DOHH2 (cell line): ENCODE results near the gene GARIN5B.

Experiments used
- CTCF ChIP-seq: fragments of 200-600 bp; sonication (generic); IDR thresholded peaks from one replicate; pipeline ENCODE4 v1.5.1; 2014; ENCODE audit warnings: antibody characterized with exemption, mild to moderate bottlenecking, low read depth, low read length; ENCODE audit not compliant: poor library complexity, severe bottlenecking
- EZH2phosphoT487 ChIP-seq: fragments of 200-600 bp; sonication (generic); IDR thresholded peaks from 2 replicates; pipeline ENCODE4 v1.6.1; 2017; ENCODE audit warnings: borderline replicate concordance, mild to moderate bottlenecking, antibody characterized with exemption, low read length, moderate library complexity, mixed read lengths

- TF ChIP-seq CTCF (no peak), EZH2phosphoT487 (no peak)
Measured at GRCh38 chr19:55352549-55353145, 10.4 kb downstream of the GARIN5B start.
